Neural progenitor cell (in vitro differentiated cells): ENCODE data around the gene SLC1A6.

ENCODE experiments used
- CTCF ChIP-seq: fragments of 200-600 bp; sonication (generic); IDR thresholded peaks from 2 replicates; pipeline ENCODE4 v1.5.1; 2017; ENCODE audit warnings: antibody characterized with exemption, mild to moderate bottlenecking
- EZH2 ChIP-seq: fragments of 200-600 bp; sonication (generic); IDR thresholded peaks from 2 replicates; pipeline ENCODE4 v1.6.1; 2017; ENCODE audit warnings: antibody characterized with exemption, mild to moderate bottlenecking, moderate library complexity

- TF ChIP-seq CTCF (no peak), EZH2 (no peak)
These were observed 26.9 kb downstream of the SLC1A6 start for GRCh38 chr19:14952767-14953166.
